Stimulated activated CD8-positive, alpha-beta memory T cell treated with anti-CD3 and anti-CD28 coated beads, Interleukin-12 subunit alpha, Interleukin-12 subunit beta, amount 100 ng/mL, for 1 hour (primary cell): ENCODE data around the gene CATSPERZ.

Experiments used
- DNase-seq: peaks from one replicate; pipeline ENCODE4 v3.0.0-alpha.2; 2020; ENCODE audit warnings: low read depth

Gene CATSPERZ

GRCh38 chr11:64342869-64343745, 42.9 kb downstream of the CATSPERZ start:
- DNase-seq, result no peak

GRCh38 chr11:64343767-64344559, 43.8 kb downstream of the CATSPERZ start:
- DNase-seq, result no peak

GRCh38 chr11:64344787-64345186, 44.6 kb downstream of the CATSPERZ start:
- DNase-seq, result no peak

- no peak for DNase-seq
These were observed 47.2 kb downstream of the CATSPERZ start for GRCh38 chr11:64347193-64347867.

- DNase-seq, result no peak
These were observed 48.3 kb downstream of the CATSPERZ start for GRCh38 chr11:64348383-64349024.

- DNase-seq, result no peak
These were observed 48.8 kb downstream of the CATSPERZ start for GRCh38 chr11:64349025-64349387.

- no peak for DNase-seq
These were observed 49.2 kb downstream of the CATSPERZ start for GRCh38 chr11:64349404-64349803.

GRCh38 chr11:64351136-64351631, 51.0 kb downstream of the CATSPERZ start:
- DNase-seq, result no peak

- no peak for DNase-seq
These were observed 52.2 kb downstream of the CATSPERZ start for GRCh38 chr11:64352099-64352994.

- DNase-seq, result no peak
These were observed 53.0 kb downstream of the CATSPERZ start for GRCh38 chr11:64352995-64353714.

- no peak for DNase-seq
These were observed 53.8 kb downstream of the CATSPERZ start for GRCh38 chr11:64353715-64354506.
